MCF 10A (cell line): ENCODE results near the gene PAQR6. TPM values are rescaled to one million over a fixed set of nuclear protein-coding genes. Genes with fewer than 3 reads are reported as not detected.

Experiments used
- BruUV-seq: library from RNA; stranded (reverse); fragments of 400-500 nt; replicated peaks from 2 replicates; lab custom pipeline; 2021; lab: Mats Ljungman, UMichigan
- CTCF ChIA-PET: fragments of 300-600 bp; sonication (Branson Sonifier 250); formaldehyde crosslinking; extraction: SDS; loops from one replicate; lab custom pipeline; 2021; ENCODE audit warnings: antibody characterized with exemption, inconsistent platforms; lab: Yijun Ruan, JAX
- POLR2A ChIA-PET: fragments of 300-600, 350-650 bp; sonication (Branson Sonifier 250); formaldehyde crosslinking; extraction: SDS; loops from one replicate; lab custom pipeline; 2020; ENCODE audit warnings: antibody characterized with exemption, inconsistent platforms; lab: Yijun Ruan, JAX
- DNase-seq: peaks from one replicate; pipeline ENCODE4 v3.0.0-alpha.2; 2018; ENCODE audit not compliant: unreplicated experiment
- H3K27ac Mint-ChIP-seq: one replicate; pipeline ENCODE4 v1.8.0; 2022; ENCODE audit warnings: mild to moderate bottlenecking, low read depth, mixed read lengths; ENCODE audit not compliant: unreplicated experiment
- H3K27me3 Mint-ChIP-seq: one replicate; pipeline ENCODE4 v1.8.0; 2022; ENCODE audit warnings: mixed read lengths; ENCODE audit not compliant: insufficient read depth, unreplicated experiment
- H3K36me3 Mint-ChIP-seq: one replicate; pipeline ENCODE4 v1.8.0; 2022; ENCODE audit warnings: mild to moderate bottlenecking, moderate library complexity, mixed read lengths; ENCODE audit not compliant: insufficient read depth, unreplicated experiment
- H3K4me1 Mint-ChIP-seq: one replicate; pipeline ENCODE4 v1.8.0; 2022; ENCODE audit warnings: mixed read lengths; ENCODE audit not compliant: insufficient read depth, unreplicated experiment
- H3K4me3 Mint-ChIP-seq: one replicate; pipeline ENCODE4 v1.8.0; 2022; ENCODE audit warnings: mild to moderate bottlenecking, moderate library complexity, mixed read lengths; ENCODE audit not compliant: unreplicated experiment
- H3K9me3 Mint-ChIP-seq: one replicate; pipeline ENCODE4 v1.8.0; 2022; ENCODE audit warnings: mixed read lengths; ENCODE audit not compliant: unreplicated experiment
- intact Hi-C: fragments of 100-400 bp; cut with micrococcal nuclease; formaldehyde crosslinking; loops from 2 replicates; pipeline ENCODE4 v1.14.1; 2022
- total RNA-seq: library from RNA; stranded (reverse); gene quantifications from 2 replicates; pipeline ENCODE4 v1.2.3, GENCODE V29; 2022
- TF ChIP-seq, protein P1 (sequence below): fragments of 200-600 bp; IDR thresholded peaks from one replicate; pipeline ENCODE4 v1.8.0; 2022; ENCODE audit warnings: antibody characterized with exemption, mild to moderate bottlenecking; ENCODE audit not compliant: unreplicated experiment

The PAQR6 gene
- total RNA-seq, 1 experiment from 2014 or later = 21.5 TPM

DNA sequence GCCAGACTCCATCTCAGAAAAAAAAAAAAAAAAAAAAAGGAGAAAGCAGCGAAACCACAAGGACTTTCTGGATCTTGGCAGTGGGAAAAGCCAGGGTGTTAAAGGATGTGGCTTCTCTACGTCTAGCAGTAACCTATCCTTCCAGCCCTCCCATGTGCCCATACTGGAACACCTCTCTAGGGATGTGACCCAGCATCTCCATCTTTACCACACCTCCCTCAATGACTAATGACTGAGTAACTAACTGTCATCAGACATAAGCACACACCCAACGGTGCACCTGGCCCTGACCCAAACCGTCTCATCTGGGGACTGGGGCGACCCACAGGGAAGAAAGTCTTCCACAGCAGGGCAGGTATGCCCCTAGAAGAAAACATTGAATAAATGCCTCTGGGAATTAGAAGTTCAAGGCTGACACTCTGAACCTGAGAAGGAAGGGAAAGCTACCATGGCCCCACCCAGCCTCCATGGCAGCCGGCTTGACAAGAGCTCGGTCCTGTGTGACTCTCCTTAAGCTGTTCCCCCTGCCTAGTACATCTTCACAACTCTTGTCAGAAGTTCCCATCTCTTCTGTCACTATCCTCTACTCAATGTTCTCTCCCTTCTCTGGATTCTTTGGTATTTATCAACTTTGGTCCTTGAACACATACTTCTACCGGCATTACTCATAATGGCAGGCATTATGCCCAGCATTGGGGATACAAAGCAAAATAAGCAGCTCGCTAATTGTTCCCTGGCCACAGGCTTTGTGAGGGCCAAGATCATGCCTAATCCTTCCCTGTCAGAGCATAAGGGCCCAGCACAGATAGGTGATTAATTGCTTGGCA lies 14.8 kb upstream of the PAQR6 start:
- CTCF ChIA-PET = interaction anchor here (0.6 to 1.9 kb wide), 9 partner anchors 11 to 262 kb away, joined by 3 to 18 read pairs (median 3); no protein-coding TSS in a partner anchor
- Mint-ChIP-seq H3K27ac (peak overlapping the region; percentile 92), H3K4me3 (peak overlapping the region; percentile 13), H3K9me3 (no peaks in the 10 kb centered on the region), H3K27me3 (no peaks in the 10 kb centered on the region), H3K36me3 (peaks cover 100% of the 10 kb centered on the region), H3K4me1 (peaks cover 40% of the 10 kb centered on the region)
- TF ChIP-seq, protein P1, sequence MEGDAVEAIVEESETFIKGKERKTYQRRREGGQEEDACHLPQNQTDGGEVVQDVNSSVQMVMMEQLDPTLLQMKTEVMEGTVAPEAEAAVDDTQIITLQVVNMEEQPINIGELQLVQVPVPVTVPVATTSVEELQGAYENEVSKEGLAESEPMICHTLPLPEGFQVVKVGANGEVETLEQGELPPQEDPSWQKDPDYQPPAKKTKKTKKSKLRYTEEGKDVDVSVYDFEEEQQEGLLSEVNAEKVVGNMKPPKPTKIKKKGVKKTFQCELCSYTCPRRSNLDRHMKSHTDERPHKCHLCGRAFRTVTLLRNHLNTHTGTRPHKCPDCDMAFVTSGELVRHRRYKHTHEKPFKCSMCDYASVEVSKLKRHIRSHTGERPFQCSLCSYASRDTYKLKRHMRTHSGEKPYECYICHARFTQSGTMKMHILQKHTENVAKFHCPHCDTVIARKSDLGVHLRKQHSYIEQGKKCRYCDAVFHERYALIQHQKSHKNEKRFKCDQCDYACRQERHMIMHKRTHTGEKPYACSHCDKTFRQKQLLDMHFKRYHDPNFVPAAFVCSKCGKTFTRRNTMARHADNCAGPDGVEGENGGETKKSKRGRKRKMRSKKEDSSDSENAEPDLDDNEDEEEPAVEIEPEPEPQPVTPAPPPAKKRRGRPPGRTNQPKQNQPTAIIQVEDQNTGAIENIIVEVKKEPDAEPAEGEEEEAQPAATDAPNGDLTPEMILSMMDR = no peak
- BruUV-seq = no TSS peak
- DNase-seq = peak; percentile 90
- intact Hi-C loops = loop anchor here (1.0 to 2.0 kb wide), 2 partner anchors 19 to 58 kb away; no protein-coding TSS in a partner anchor
- POLR2A ChIA-PET = interaction anchor here (0.7 to 3.0 kb wide), 14 partner anchors 9 to 284 kb away, joined by 3 to 45 read pairs (median 4); partner anchors contain the start of genes ARHGEF2, BGLAP, LMNA and PAQR6

DNA sequence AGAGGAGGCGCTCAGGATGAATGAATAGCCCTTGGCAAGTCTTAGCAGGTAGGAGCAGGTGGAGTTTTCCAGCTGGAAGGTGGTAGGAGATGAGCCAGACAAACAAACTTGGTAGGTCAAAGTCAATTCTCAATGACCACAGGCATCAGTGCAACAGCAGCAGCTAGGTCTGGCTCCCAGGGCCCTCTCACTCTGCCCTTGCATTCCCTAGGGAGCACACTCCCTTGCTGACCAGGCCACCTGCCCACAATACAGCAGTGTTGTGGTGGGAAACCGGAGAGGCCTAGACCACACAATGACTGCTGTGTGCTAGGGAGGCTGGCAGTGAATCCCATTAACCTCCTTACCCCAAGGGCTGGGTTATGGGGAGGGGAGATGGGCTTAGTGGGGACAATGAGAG lies 13.0 kb upstream of the PAQR6 start:
- POLR2A ChIA-PET = interaction anchor here (0.7 to 1.7 kb wide), 3 partner anchors 9 to 16 kb away, joined by 3 to 5 read pairs (median 3); no protein-coding TSS in a partner anchor
- Mint-ChIP-seq H3K9me3 (no peaks in the 10 kb centered on the region), H3K27me3 (no peaks in the 10 kb centered on the region), H3K4me1 (peaks cover 42% of the 10 kb centered on the region), H3K36me3 (peaks cover 100% of the 10 kb centered on the region), H3K27ac (peak overlapping the region; percentile 1), H3K4me3 (no peak overlapping the region)
- no peak for DNase-seq
- CTCF ChIA-PET = interaction anchor here (1.5 to 1.9 kb wide), 2 partner anchors 10 to 36 kb away, joined by 5 to 18 read pairs; no protein-coding TSS in a partner anchor
- BruUV-seq = no TSS peak
- TF ChIP-seq, protein P1 = no peak
- intact Hi-C loops = no loop called here

DNA sequence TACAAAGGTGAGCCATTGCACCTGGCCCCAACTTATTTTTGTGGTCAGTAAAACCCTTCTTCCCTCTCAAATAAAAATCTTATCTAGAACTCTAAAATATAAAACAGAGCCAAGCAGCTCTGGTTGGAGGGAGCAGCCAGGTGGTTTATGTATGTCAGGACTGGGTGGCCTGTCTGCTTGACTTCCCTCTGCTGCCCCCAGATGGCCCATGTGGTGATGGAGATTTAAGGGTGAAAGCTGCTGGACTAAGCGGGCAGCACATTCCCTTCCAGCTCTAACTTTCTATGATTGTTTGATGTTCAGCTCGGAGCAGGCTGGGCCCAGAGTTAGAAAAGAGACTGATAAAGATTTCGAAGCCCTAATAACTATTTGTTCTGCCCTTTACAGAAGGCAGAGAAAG lies 11.9 kb upstream of the PAQR6 start:
- DNase-seq = no peak
- no peaks in the 10 kb centered on the region for H3K27me3 Mint-ChIP-seq
- ChIA-PET CTCF (interaction anchor here (0.6 to 3.2 kb wide), 8 partner anchors 8 to 186 kb away, joined by 3 to 15 read pairs (median 4); partner anchors contain the start of gene SMG5), POLR2A (interaction anchor here (0.9 to 1.7 kb wide), 5 partner anchors 17 to 56 kb away, joined by 3 to 6 read pairs (median 4); partner anchors contain the start of gene SMG5)
- no peak overlapping the region for H3K4me3 Mint-ChIP-seq
- peaks cover 38% of the 10 kb centered on the region for H3K4me1 Mint-ChIP-seq
- H3K27ac Mint-ChIP-seq = no peak overlapping the region
- intact Hi-C loops = no loop called here
- H3K9me3 Mint-ChIP-seq = no peaks in the 10 kb centered on the region
- no TSS peak for BruUV-seq
- peaks cover 98% of the 10 kb centered on the region for H3K36me3 Mint-ChIP-seq
- TF ChIP-seq, protein P1 = no peak

DNA sequence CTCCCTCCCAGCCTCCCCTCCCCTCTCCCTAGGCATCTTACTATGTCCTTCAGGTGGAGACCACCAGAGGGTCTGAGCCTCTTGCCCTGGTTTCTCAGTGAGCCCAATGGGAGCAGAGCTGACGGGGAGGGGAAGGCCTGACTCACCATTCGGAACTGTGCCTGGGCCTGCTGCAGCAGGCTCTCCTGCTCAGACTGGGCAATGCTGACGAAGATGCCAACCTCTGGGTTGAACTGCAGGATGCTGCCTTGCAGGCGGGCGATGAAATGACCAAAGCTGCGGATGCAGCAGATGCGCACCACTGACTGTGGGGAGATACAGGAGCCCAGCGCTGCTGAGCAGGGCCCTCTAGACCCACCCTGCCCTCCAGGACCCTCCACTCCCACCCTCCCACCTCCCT lies 11.0 kb upstream of the PAQR6 start:
- intact Hi-C loops = no loop called here
- H3K9me3 Mint-ChIP-seq = no peaks in the 10 kb centered on the region
- peaks cover 96% of the 10 kb centered on the region for H3K36me3 Mint-ChIP-seq
- CTCF ChIA-PET = interaction anchor here (0.6 to 3.2 kb wide), 2 partner anchors 11 to 34 kb away, joined by 3 to 15 read pairs; no protein-coding TSS in a partner anchor
- TF ChIP-seq, protein P1 = no peak
- POLR2A ChIA-PET = interaction anchor here (1.3 to 1.7 kb wide), 3 partner anchors 11 to 24 kb away, joined by 4 to 6 read pairs (median 5); partner anchors contain the start of genes PAQR6 and SMG5
- H3K4me3 Mint-ChIP-seq = no peak overlapping the region
- H3K4me1 Mint-ChIP-seq = peaks cover 30% of the 10 kb centered on the region
- H3K27ac Mint-ChIP-seq = no peak overlapping the region
- no TSS peak for BruUV-seq
- H3K27me3 Mint-ChIP-seq = no peaks in the 10 kb centered on the region
- DNase-seq = peak; percentile 62
